ENCODE measurements around the gene CDCA8.

- TF ChIP-seq CTCF (IDR thresholded peaks at IDR 0.05; ENCODE audit: low read depth, low read length): no peak
- TF ChIP-seq EZH2phosphoT487 (IDR thresholded peaks at IDR 0.05; ENCODE audit: low read depth): no peak
Observed at GRCh38 chr1:37728416-37728815, 36.1 kb downstream of the CDCA8 start.

Measured in OCI-LY3 (cell line).